HFFc6 (cell line): ENCODE measurements around the gene DYNC1H1. TPM values are rescaled to one million over a fixed set of nuclear protein-coding genes. Genes with fewer than 3 reads are reported as not detected.
A peak's percentile ranks its signal among the peaks of the same experiment; 100 is the strongest.

ENCODE experiments used
- DNase-seq: peaks from one replicate; pipeline ENCODE4 v3.0.0-alpha.2; 2018
- H3K27ac Mint-ChIP-seq: 2 replicates; pipeline ENCODE4 v1.8.0; 2020; ENCODE audit warnings: mild to moderate bottlenecking, mixed read lengths
- H3K27me3 Mint-ChIP-seq: 2 replicates; pipeline ENCODE4 v1.8.0; 2021; ENCODE audit warnings: mild to moderate bottlenecking, moderate library complexity, mixed read lengths; ENCODE audit not compliant: insufficient read depth
- H3K36me3 Mint-ChIP-seq: 2 replicates; pipeline ENCODE4 v1.8.0; 2021; ENCODE audit warnings: low read depth, mixed read lengths
- H3K4me1 Mint-ChIP-seq: 2 replicates; pipeline ENCODE4 v1.8.0; 2020; ENCODE audit warnings: low read depth, mixed read lengths
- H3K4me3 Mint-ChIP-seq: 2 replicates; pipeline ENCODE4 v1.8.0; 2020; ENCODE audit warnings: mild to moderate bottlenecking, moderate library complexity, mixed read lengths
- H3K9me3 Mint-ChIP-seq: 2 replicates; pipeline ENCODE4 v1.8.0; 2020; ENCODE audit warnings: mild to moderate bottlenecking, mixed read lengths
- total RNA-seq, 6 experiments: library from RNA; stranded (reverse); fragmentation: NEBNext Ultra II Directional; extraction: Animal tissue kit (Norgen Biotek cat#: 25700); gene quantifications; 2 replicates in 1 of 6; 3 replicates in 5 of 6; pipeline ENCODE4 v1.2.3, GENCODE V29; 2021
- TF ChIP-seq, protein P1 (sequence below): fragments of 200-600 bp; sonication (generic); IDR thresholded peaks from 2 replicates; pipeline ENCODE4 v1.5.0; 2021; ENCODE audit warnings: antibody characterized with exemption, mild to moderate bottlenecking

The DYNC1H1 gene
- total RNA-seq, 6 experiments from 2014 or later: 364 to 643 (median 408) TPM

DNA sequence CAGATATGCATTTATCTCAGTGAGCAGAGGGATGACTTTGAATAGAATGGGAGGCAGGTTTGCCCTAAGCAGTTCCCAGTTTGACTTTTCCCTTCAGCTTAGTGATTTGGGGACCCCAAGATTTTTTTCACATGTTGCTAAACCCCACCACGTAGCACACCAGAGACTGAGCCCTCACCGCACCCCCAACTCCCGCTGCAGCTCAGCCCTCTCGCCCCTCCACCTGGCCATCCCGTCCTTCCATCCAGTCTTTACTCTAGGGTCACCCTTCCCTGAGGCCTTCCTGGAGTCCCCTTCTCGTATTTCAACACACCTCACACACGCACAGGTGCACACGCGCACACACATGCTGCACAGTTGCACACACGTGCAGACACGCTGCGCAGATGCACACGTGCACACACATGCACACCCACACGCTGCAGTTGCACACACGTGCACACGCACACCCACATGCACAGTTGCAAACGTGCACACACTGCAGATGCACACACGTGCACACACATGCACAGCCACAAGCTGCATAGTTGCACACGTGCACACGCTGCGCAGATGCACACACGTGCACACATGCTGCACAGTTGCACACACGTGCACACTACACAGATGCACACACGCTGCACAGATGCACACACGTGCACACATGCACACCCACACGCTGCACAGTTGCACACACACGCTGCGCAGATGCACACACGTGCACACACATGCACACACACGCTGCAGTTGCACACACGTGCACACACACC is 92.5 kb downstream of the DYNC1H1 start:
- DNase-seq: no peak
- Mint-ChIP-seq H3K4me3 (no peak overlapping the region), H3K27ac (no peak overlapping the region), H3K4me1 (peaks cover 30% of the 10 kb centered on the region), H3K36me3 (peaks cover 35% of the 10 kb centered on the region), H3K27me3 (peaks cover 10% of the 10 kb centered on the region), H3K9me3 (peaks cover 3% of the 10 kb centered on the region; the same call in 1 of the 2 replicates)
- TF ChIP-seq, protein P1, sequence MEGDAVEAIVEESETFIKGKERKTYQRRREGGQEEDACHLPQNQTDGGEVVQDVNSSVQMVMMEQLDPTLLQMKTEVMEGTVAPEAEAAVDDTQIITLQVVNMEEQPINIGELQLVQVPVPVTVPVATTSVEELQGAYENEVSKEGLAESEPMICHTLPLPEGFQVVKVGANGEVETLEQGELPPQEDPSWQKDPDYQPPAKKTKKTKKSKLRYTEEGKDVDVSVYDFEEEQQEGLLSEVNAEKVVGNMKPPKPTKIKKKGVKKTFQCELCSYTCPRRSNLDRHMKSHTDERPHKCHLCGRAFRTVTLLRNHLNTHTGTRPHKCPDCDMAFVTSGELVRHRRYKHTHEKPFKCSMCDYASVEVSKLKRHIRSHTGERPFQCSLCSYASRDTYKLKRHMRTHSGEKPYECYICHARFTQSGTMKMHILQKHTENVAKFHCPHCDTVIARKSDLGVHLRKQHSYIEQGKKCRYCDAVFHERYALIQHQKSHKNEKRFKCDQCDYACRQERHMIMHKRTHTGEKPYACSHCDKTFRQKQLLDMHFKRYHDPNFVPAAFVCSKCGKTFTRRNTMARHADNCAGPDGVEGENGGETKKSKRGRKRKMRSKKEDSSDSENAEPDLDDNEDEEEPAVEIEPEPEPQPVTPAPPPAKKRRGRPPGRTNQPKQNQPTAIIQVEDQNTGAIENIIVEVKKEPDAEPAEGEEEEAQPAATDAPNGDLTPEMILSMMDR: no peak

DNA sequence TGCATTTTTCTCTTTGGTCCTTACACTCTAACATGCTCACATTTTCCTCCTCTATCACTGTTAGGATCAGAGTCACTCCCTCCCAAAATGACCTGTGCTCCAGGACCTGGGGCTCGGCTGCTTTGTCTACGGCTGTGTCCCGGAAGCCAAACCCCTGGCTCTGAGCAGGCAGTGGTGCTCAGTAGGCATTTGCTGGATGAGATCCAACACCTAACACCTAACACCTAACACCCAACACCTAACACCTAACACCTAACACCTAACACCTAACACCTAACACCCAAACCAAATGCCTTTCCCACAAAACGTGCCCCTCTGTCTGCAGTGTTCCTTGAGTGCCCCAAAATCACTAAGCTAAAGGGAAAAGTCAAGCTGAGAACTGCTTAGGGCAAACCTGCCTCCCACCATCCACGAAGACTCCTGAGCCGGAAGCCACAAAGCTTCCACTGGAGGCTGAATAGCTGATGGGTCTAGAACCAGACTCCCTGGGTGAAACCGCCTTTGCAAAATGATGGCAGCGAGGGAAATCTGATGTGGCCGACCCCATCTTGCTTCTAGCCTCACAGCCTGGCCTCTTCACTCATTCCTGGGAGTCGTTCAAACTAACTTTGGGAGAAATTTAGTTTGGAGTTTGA is 93.2 kb downstream of the DYNC1H1 start:
- Mint-ChIP-seq H3K9me3 (peaks cover 3% of the 10 kb centered on the region; the same call in 1 of the 2 replicates), H3K36me3 (peaks cover 29% of the 10 kb centered on the region), H3K27me3 (peaks cover 10% of the 10 kb centered on the region), H3K27ac (no peak overlapping the region), H3K4me3 (no peak overlapping the region), H3K4me1 (peaks cover 30% of the 10 kb centered on the region)
- no peak for DNase-seq
- TF ChIP-seq, protein P1: no peak

DNA sequence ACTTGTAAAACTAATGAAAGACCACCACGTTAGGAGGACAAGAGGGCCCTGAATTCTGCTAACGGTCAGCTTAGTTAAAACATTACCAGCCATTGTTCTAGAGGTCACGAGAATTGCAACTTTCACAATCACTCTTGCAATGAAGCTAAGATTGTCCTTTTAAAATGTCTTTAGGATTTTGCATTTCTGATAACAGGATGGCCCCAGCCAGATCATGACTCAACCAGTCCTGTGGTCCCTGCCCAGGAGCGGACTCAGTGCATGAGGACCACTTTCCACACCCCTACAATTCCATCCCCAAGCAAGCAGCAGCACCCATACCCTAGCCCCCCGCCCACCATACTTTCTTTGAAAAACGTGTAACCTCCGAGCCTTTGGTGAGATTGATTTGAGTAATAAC is 93.8 kb downstream of the DYNC1H1 start:
- H3K4me1 Mint-ChIP-seq: peaks cover 30% of the 10 kb centered on the region
- TF ChIP-seq, protein P1: no peak
- peaks cover 10% of the 10 kb centered on the region for H3K27me3 Mint-ChIP-seq
- peaks cover 25% of the 10 kb centered on the region for H3K36me3 Mint-ChIP-seq
- no peak overlapping the region; the same call in 1 of the 2 replicates for H3K27ac Mint-ChIP-seq
- no peak overlapping the region for H3K4me3 Mint-ChIP-seq
- DNase-seq: no peak
- peaks cover 3% of the 10 kb centered on the region; the same call in 1 of the 2 replicates for H3K9me3 Mint-ChIP-seq

DNA sequence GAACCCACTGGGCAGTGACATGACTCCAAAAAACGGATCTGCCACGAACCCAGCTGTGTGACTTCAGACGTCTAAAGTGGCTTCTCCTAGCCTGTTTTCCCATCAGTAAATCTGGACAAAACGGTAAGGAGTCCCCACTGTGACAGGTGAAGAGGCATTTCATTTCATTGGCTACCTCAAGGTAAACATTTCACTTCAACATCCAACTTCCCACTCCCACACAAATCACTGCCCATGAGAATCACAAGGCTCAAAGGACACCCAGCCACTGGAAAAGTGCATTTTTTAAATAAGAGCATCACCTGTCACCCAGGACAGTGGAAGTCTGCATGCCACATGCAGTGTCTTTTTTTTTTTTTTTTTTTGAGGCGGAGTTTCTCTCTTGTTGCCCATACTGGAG is 94.6 kb downstream of the DYNC1H1 start:
- DNase-seq: no peak
- Mint-ChIP-seq H3K27me3 (peaks cover 10% of the 10 kb centered on the region), H3K27ac (no peak overlapping the region), H3K4me3 (no peak overlapping the region), H3K4me1 (peaks cover 30% of the 10 kb centered on the region), H3K36me3 (peaks cover 25% of the 10 kb centered on the region), H3K9me3 (peaks cover 3% of the 10 kb centered on the region; the same call in 1 of the 2 replicates)
- TF ChIP-seq, protein P1: no peak

DNA sequence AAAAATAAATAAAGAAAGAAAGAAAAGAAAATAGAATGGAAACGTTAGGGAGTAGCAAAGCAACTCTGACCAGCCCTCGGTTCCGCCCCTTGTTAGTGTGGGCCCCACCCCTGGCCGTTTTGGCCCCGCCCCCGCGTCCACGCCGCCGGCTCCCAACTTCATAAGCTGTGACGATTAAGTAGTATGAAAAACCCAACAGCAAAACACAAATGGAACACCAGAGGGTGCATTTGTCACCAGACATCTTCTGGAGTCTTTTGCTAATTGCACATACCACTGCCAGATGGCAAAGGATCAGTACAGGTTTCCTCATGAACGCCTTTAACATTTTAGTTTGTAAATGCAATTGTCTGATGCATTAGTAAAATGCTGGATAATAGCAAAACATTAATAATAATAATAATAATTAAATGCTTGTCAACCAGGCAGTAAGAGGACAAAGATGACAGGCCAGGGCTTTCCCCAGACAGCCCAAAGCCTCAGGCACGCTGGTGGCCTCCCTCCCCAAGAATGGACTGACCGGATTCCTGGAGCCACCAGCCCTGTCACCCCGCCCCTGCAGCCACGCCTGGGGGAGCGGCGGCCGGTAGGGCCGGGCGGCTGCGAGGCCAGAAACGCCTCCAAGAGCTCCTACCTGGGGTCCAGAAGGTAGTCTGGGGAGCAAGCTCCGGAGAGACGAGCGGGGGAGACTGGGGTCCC is 98.9 kb downstream of the DYNC1H1 start:
- H3K9me3 Mint-ChIP-seq: no peaks in the 10 kb centered on the region
- H3K27ac Mint-ChIP-seq: no peak overlapping the region

More for the DNA sequence above, 98.9 kb downstream of the DYNC1H1 start:
- Mint-ChIP-seq H3K4me1 (peaks cover 1% of the 10 kb centered on the region; the same call in 1 of the 2 replicates), H3K36me3 (no peaks in the 10 kb centered on the region), H3K27me3 (peaks cover 5% of the 10 kb centered on the region), H3K4me3 (no peak overlapping the region)
- TF ChIP-seq, protein P1: peak; percentile 80
- peak; percentile 75 for DNase-seq
